HL-60 (cell line): ENCODE data around the gene CORO1C.

Experiments
- GABPA ChIP-seq: IDR thresholded peaks from 2 replicates; pipeline ENCODE4 v1.6.1; 2012; ENCODE audit warnings: low read depth
- POLR2AphosphoS5 ChIP-seq: IDR thresholded peaks from 2 replicates; pipeline ENCODE4 v1.6.1; 2012; ENCODE audit warnings: low read depth
- REST ChIP-seq: IDR thresholded peaks from 2 replicates; pipeline ENCODE4 v1.6.1; 2012; ENCODE audit warnings: low read depth; ENCODE audit not compliant: insufficient replicate concordance
- TF ChIP-seq, protein P1 (sequence below): IDR thresholded peaks from one replicate; pipeline ENCODE4 v1.5.1; 2011; ENCODE audit warnings: low read length, control low read depth, inconsistent platforms; ENCODE audit not compliant: insufficient read depth

DNA sequence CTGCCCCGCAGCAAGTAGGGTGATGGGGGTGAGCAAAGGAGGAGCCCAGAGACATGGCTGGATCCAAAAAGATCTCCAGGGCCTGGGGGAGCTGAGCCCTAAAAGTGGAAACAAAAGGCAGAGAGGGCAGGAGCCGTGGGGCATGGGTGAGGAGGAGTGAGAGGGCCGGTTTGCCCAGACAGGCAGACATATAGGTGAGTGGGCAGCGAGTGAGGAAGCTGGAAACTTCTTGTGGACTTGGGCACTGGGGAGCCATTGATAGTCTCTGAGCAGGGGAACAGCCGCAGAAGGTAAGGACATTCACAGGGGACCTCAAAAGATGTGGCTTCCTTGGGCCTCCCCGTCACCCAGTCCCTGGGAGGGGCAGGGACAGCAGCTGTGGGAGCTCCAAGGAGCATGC is 116.7 kb downstream of the CORO1C start:
- TF ChIP-seq, protein P1, sequence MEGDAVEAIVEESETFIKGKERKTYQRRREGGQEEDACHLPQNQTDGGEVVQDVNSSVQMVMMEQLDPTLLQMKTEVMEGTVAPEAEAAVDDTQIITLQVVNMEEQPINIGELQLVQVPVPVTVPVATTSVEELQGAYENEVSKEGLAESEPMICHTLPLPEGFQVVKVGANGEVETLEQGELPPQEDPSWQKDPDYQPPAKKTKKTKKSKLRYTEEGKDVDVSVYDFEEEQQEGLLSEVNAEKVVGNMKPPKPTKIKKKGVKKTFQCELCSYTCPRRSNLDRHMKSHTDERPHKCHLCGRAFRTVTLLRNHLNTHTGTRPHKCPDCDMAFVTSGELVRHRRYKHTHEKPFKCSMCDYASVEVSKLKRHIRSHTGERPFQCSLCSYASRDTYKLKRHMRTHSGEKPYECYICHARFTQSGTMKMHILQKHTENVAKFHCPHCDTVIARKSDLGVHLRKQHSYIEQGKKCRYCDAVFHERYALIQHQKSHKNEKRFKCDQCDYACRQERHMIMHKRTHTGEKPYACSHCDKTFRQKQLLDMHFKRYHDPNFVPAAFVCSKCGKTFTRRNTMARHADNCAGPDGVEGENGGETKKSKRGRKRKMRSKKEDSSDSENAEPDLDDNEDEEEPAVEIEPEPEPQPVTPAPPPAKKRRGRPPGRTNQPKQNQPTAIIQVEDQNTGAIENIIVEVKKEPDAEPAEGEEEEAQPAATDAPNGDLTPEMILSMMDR, result no peak
- TF ChIP-seq REST (no peak), GABPA (no peak), POLR2AphosphoS5 (no peak)
